ENCODE data around the gene NCMAP.
"Not testable (repeated sequence)": the region's sequence is repeated elsewhere in the genome, so short reads cannot be mapped to it uniquely, and the experiment has no call there.

Gene NCMAP, protein sequence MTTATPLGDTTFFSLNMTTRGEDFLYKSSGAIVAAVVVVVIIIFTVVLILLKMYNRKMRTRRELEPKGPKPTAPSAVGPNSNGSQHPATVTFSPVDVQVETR

DNA sequence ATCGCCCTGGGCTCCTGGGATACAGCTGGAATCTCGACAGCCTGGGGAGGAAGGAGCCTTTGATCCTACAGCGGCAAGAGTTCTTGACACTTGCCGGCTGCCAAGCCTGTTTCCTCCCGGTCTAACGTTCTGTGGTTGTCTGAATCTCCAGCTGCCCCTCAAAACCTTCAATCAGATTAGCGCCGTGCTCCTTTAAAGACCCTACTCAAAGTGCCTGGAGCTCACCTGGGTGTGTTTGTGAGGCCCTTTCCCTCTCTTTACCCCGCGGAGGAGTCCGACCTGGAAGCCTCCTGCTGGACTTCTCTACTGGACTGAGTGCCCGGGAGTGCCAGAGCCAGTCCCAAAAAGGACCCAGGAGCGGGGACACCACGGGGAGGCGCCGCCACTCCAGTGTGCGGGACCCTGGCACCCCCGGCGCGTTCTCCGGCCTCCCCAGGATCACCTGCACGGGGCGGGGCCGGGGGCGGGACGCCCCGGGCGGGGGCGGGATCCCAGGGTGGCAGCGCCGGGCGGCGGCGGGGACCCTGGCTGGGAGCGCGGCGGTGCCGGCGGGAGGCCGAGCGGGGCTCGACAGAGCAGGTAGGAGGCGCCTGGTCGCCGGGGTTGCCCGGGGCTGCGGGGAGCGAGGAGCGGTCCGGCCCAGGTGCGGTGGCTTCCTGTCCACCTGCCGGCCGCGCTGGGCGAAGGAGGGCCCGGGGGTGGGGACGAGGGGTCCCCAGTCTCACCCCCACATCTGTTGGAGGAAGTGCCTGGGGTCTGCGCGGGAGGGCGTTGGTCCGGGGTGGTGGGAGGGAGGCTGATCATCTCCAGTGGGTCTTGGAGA lies at the start of gene NCMAP:
Gene NCMAP, plus strand, starts transcription at position 497 of the 823 bp plus-strand sequence. CDS start 39,344 bp downstream, outside the sequence.
- DNase-seq (ENCODE audit: low read depth) = no peak

DNA sequence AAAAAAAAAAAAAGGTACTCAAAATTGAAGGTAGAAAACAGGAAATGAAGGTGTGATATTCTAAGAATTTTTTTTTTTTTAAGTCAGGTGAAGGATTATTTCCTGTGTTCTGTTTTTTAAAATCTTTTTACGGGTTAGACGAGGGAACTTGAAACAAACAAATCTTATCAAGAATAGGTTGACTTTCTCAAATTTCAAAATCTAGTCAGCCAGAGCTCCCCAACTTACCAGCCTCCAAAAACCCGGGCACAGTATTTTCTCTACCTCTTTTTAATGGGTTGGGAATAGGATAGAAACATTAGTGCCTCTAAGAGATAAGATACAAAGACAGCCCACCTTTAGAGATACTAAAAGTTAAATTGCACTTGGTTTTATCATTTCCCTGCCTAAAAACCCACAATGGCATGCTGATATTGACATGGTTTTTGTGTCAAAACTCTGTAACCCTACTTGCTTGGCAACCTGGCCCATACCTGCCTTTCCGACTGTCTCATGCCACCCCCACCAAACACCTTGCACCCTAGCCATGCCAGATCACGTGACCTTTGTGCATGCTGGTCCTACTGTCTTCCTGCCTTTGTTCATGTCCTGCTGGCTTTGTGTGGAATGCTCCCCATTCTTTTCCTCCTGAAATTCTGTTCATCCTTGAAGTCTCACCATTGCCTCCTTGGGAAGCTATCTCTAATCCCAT lies 49.1 kb upstream of the NCMAP start:
- no peak for DNase-seq (ENCODE audit: low read depth)

DNA sequence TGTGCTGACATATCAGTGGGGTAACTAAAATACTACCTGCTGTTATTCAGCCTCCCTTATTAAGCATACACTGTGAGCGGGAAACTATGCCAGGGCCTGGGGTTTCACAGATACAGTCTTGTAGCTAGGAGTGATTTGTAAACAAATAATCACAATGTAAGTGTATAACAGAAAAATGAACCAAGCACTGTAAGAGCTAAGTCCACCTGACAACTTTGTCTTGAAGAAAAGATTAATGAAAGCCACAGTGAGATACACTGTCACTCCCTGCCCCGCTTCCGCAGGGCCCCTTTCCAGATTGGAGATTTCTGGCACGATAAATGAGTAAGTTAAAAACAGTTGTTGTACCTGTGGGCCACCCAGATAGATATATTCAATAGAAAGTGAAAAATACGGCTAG lies 48.5 kb upstream of the NCMAP start:
- no peak for DNase-seq (ENCODE audit: low read depth)

DNA sequence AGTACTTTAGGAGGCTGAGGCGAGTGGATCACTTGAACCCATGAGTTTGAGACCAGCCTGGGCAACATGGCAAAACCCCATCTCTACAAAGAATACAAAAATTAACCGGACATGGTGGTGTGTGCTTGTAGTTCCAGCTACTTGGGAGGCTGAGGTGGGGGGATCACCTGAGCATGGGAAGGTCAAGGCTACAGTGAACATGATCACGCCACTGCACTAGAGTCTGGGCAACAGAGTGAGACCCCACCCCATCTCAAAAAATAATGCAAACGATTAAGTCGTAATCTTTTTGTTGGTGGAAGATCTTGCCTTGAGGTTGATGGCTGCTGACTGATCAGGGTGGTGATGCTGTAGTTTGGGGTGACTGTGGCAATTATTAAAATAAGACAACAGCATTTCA lies 47.0 kb upstream of the NCMAP start:
- DNase-seq (ENCODE audit: low read depth) = no peak

DNA sequence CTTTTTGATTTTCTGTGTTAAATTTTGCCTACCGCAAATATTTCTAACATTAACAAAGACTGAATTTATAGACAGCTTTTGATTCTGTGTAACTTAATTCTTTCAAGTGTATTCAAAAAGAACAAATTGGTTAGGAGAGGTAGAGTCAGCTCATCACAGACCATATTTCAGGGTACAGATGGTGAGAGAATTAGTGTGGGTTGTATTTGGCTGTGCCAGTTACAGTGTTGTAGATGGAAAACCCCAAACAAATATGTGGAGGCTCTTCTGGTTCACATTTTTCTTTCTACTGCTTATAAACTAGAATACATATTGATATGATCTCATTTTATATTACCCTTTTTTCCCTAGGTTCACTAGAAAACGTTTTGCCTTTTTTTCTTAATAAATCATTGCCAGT lies 42.2 kb upstream of the NCMAP start:
- DNase-seq (ENCODE audit: low read depth) = no peak

DNA sequence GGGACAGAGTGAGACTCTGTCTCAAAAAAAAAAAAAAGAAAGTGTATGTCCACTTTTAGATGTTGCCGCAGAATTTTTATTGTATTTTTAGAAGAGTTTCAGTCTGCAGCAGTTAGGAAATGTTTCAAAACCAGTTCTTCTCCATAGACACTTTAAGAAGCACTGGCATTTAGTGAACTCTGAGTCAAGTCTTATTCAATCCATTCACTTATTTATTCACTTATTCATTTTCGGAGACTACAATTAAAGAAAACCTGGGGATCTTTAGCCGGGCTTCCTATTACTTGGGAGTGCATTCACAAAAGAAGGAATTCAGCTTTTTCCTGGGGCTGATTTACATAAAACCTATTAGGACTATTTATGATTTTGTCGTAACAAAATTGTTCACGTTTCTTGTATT lies 40.9 kb upstream of the NCMAP start:
- DNase-seq (ENCODE audit: low read depth) = no peak

DNA sequence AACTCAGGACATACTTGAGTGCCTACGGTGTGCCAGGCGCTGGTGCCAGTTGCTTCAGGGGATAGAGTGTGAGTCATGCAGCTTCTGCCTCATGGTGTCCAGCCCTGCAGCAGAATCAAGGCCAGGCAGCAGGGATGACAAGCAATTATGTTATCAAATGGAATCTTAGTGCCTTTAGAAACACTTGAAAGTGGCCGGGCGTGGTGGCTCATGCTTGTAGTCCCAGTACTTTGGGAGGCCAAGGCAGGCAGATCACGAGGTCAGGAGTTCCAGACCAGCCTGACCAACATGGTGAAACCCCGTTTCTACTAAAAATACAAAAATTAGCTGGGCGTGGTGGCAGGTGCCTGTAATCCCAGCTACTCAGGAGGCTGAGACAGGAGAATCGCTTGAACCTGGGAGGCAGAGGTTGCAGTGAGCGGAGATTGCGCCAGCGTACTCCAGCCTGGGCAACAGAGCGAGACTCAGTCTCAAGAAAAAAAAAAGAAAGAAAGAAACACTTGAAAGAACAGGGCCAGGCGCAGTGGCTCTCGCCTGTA lies 40.1 kb upstream of the NCMAP start:
- not testable (repeated sequence) for DNase-seq (ENCODE audit: low read depth)

DNA sequence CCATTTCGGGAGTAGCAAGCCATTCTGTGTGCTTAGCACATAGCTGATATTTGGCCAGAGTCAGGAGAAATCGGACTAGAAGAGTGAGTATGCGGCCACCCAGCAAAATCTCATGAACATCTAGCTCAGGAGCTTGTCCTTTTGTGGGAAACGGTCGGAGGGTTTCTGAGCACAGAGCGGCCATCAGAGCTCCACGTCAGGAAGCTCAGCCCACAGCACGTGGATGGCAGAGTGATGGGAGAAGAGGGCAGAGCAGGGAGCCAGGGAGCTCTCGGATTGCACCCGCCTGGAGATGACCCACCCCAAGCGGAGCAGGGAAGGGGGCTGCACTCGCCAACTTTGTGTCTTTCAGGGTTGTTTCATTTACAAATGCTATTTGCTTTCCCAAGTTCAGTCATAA lies 39.4 kb upstream of the NCMAP start:
- no peak for DNase-seq (ENCODE audit: low read depth)

DNA sequence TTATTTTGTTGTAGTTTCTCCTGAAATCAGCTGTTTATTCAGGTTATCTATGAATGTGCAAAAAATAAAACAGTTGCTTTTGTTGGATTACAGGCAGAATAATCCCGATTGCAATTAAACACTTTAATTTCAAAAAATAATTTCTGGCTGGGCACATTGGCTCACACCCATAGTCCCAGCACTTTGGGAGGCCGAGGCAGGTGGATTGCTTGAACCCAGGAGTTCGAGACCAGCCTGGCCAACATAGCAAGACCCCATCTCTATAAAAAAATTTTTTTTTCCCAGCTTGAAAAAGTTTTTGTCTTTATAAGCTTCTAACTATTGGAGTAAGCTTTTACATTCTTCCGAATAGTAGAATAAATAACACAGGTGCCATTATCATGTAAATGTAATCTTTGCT lies 38.0 kb upstream of the NCMAP start:
- DNase-seq (ENCODE audit: low read depth) = no peak

DNA sequence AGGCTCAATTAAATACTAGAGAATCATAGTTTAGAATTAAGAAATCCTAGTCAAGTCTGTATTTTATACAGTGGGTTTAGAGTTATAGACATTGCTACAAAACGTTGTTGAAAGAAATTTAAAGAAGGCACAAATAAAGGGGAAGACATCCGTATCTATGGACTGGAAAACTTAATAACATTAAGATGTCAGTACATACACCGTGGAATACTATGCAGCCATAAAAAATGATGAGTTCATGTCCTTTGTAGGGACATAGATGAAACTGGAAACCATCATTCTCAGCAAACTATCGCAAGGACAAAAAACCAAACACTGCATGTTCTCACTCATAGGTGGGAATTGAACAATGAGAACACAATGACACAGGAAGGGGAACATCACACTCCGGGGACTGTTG lies 35.6 kb upstream of the NCMAP start:
- DNase-seq (ENCODE audit: low read depth) = not testable (repeated sequence)

DNA sequence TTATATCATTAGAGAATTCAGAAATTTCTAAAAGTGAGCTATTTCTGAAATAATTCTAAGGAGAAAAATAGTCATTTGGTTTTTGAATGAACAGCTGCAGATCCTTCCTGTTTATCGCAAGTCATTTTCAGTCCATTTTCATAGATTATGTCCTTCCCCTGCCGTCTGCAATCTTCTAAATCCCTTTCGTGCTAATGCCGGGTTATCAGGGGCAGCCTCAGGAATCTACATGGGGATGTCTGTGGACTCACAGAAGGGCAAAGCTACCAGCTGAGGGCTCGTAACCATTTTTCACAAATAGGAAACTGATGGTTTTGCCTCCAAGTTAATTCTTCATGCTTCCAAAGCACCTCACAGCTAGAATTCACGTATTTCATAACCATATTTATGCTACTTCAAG lies 30.3 kb upstream of the NCMAP start:
- no peak for DNase-seq (ENCODE audit: low read depth)

DNA sequence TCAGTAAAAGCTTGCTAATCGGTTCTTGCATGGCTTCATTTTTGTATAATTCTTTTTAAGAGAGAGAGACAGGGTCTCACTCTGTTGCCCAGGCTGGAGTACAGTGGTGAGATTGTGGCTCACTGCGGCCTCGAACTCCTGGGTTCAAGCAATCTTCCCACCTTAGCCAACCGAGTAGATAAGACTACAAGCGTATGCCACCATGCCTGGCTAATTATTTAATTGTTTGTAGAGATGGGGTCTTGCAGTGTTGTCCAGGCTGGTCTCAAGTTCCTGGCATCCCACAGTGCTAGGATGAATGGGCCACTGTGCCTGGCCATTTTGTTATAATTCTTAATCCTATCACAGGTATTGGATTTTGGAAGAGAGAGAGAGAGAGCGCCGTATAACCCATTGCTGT lies 29.8 kb upstream of the NCMAP start:
- no peak for DNase-seq (ENCODE audit: low read depth)

DNA sequence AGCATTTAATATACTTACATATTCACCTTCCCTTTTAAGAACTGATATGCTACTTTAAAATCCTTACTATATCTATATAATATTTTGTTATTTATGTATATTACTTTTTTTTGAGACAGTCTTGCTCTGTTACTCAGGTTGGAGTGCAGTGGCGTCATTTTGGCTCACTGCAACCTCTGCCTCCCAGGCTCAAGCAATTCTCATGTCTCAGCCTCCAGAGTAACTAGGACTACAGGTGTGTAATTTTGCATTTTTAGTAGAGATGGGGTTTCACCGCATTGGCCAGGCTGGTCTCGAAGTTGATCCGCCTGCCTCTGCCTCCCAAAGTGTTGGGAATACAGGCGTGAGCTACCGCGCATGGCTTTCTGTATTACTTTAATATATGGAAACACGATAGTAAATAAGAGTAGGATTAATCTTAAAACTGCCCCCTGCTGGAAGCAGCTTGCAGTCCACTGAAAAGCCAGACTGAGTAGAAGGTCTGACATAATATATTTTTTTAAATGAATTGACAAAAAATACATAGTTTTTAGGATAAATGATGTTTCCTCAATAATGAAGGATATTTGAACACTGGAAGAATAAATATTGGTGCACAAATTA lies 28.8 kb upstream of the NCMAP start:
- no peak for DNase-seq (ENCODE audit: low read depth)

DNA sequence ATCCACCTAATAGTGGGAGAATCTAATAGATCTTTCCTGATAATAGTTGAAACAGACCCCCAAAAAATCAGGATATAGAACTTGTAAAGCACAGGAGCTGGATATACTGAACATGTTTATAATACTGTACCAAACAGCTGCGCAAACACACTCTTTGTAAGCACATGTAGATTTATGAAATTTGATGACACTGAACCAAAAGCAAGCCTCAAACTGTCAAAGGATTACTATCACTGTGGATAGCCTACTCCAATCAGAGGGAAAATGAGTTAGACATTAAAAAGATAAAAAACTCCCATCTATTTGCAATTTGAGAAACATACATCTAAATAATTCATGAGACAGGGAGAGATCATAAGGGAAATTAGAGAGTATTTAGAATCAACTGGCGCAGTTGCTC lies 27.1 kb upstream of the NCMAP start:
- DNase-seq (ENCODE audit: low read depth) = no peak

DNA sequence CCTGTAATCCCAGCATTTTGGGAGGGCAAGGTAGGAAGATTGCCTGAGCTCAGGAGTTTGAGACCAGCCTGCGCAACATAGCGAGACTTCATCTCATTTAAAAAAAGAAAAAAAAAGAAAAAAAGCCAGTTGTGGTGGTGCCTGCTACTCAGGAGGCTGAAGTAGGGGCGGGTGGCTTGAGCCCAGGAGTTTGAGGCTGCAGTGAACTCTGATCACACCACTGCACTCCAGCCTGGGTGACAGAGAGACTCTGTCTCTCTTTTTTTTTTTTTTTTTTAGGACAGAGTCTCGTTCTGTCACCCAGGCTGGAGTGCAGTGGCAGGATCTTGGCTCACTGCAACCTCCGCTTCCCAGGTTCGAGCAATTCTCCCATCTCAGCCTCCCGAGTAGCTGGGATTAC lies 26.6 kb upstream of the NCMAP start:
- DNase-seq (ENCODE audit: low read depth) = not testable (repeated sequence)

DNA sequence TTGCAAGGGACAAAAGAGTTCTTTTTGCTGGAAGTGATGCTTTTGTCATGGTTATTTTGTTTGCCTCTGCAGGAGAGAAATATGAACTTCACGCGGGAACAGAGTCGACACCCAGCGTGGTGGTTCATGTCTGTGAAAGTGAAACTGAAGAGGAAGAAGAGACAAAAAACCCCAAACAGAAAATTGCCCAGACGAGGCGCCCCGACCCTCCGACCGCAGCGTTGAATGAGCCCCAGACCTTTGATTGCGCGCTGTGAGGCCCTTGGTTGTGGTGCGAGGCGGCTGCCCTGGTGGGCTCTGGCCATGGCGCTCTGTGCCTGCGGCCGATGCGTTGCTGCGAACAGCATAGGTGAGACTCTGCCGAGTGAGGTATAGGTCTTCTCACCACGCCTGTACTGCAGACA lies 20.9 kb upstream of the NCMAP start:
- DNase-seq (ENCODE audit: low read depth) = no peak

DNA sequence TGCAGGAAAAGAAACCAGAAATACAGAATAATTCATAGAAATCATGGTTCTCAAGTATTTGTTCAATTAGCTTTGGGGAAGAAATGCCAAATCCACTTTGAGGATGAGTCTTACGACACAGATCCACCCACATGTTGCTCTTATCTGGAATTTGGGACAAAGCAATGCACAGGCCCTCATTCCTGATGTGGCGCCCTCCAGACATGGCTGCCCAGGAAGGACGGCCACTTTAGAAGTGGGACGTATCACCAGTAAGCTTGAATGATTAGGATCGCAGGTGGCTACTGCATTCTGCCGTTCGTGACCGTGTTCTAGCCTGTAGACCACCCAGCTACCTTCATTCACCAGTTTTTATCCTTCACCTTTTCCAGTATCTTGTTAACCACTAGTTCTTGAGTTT lies 20.1 kb upstream of the NCMAP start:
- DNase-seq (ENCODE audit: low read depth) = no peak

DNA sequence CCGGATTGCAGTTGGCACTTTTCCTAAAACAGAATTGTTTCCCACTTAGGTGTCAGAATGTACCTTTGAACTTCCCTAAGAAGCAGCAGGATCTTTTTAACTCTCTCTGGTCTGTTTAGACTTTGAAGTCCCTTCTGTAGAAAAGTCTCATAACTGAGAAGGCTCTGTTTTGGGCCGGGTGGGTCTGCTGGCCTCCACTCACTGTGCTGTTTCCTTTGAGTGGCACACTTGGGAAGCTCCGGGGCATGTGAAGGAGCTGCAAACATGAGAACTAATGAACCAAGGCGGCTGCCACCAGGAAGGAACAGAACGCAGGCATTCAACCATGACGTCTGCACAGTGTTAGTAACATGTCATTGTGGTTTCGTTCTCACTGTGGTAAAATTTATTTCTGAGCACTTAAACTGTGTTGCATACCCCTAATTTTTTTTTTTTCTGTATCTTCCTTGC lies 19.5 kb upstream of the NCMAP start:
- no peak for DNase-seq (ENCODE audit: low read depth)

DNA sequence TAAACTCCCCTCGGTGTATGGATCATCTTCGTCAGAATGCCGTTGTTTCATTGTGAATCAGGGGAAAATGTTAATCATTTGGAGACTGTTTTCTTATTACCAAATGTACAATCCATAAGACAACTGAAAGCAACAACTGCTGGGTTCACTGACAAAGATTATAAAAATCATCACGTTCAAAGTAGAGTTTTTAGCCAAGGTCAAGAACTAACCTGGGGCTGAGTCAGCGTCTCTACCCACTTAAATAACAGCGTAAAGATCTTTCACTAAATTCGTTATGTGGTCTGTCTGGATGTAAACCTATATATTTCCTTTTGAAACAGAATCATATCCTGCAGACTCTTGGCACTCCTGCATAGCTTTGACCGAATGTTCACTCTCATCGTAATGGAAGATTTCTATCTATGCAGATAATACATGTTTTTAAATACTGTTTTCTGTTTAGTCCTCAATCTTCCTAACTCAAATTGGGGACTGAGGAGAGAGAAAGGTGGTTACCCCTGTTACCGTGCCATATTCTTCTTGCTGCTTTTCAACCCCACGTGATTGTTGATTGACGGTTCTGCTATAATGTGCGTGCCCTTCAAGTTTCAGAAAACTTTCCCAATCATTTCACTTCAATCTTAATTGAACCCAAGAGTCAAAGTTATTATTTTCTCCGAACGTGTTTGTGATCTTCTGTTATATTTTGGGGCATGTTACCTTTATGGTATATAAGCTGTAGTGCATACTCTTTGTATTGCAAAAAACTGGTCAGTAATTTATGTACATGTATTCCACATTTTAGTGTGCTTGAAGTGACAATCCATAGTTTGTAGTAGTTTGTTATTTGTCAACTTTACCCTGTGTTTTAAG lies 15.6 kb upstream of the NCMAP start:
- DNase-seq (ENCODE audit: low read depth) = no peak

DNA sequence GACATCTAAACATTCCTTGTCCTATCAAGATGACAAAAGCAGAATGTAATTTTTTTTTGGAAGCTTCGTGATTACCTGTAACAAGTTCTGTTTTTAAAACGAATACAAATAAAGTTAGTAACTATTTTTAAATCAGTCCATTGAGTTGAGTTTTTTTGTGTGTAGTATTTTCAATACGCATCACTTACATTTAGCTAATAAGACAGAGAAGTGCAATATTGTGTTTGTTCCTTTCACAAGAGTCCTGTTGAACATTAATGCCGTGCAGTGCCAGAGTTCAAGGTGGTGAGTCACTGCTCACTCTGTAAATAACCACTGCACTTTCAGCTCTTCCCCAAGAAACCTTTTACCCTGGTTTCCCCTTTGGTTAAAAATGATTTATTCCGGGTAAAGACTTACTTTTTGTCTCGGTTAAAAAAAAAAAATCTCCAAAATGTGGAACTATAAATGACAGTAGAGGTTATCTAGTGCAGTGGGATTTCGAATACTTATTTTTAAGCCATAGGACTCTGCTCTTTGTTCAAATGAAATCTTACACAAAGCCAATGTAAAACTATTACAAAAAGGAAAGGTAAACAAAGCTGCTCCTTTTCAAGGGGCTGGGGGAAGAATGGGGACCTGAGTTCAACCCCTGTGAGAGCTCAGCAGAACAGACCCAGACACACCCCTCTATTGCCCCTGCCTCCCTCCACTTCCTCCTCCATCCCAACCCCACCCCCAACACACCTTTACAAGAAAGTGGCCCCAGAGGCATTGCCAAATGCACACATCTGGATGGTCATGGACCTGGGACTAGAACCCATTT lies 14.8 kb upstream of the NCMAP start:
- DNase-seq (ENCODE audit: low read depth) = no peak

Measured in CMK (cell line).